SK-N-SH (cell line): ENCODE results near the gene MYH10. TPM values are rescaled to one million over a fixed set of nuclear protein-coding genes. Genes with fewer than 3 reads are reported as not detected.

Experiments
- CTCF ChIA-PET: fragments of 300-600, 350-600 bp; formaldehyde crosslinking; extraction: SDS; loops from one replicate; lab custom pipeline; 2021; lab: Yijun Ruan, JAX
- POLR2A ChIA-PET: fragments of 350-600 bp; sonication (Branson Sonifier 250); formaldehyde crosslinking; extraction: SDS; loops from one replicate; lab custom pipeline; 2020; ENCODE audit warnings: antibody characterized with exemption, inconsistent platforms; lab: Yijun Ruan, JAX
- DNase-seq: peaks from one replicate; pipeline ENCODE4 v3.0.0; 2012
- H2AFZ ChIP-seq: fragments of 200-600 bp; sonication (generic); 2 replicates; pipeline ENCODE4 v1.8.1; 2016; ENCODE audit warnings: antibody characterized with exemption, mild to moderate bottlenecking, low read depth
- H3F3A ChIP-seq: fragments of 200-600 bp; sonication (generic); replicated peaks from 2 replicates; pipeline ENCODE3; 2016; ENCODE audit warnings: antibody characterized with exemption, mild to moderate bottlenecking; ENCODE audit not compliant: insufficient read depth
- H3K27ac ChIP-seq, 2 experiments: fragments of 200-500 bp in 1 of 2; fragments of 200-600 bp in 1 of 2; sonication (Bioruptor generic) in 1 of 2; sonication (generic), shearing (Covaris generic) in 1 of 2; 2 replicates each; pipeline versions ENCODE4 v1.5.1 to v1.6.1; 2014 to 2016; ENCODE audit warnings: low read depth in 2 of 2, inconsistent platforms in 1 of 2, low read length in 1 of 2, mild to moderate bottlenecking in 1 of 2, mixed read lengths in 1 of 2
- H3K27me3 ChIP-seq: fragments of 200-600 bp; sonication (generic), shearing (Covaris generic); 2 replicates; pipeline ENCODE4 v1.6.1; 2016; ENCODE audit warnings: mixed run types; ENCODE audit not compliant: insufficient read depth
- H3K36me3 ChIP-seq, 2 experiments: fragments of 200-500 bp in 1 of 2; fragments of 200-600 bp in 1 of 2; sonication (Bioruptor generic) in 1 of 2; sonication (generic) in 1 of 2; replicated peaks in 1 of 2; 2 replicates each; pipeline versions ENCODE3 to v1.5.1; 2014 to 2016; ENCODE audit warnings: low read length in 1 of 2, mild to moderate bottlenecking in 1 of 2; ENCODE audit not compliant: insufficient read depth in 2 of 2, control insufficient read depth in 1 of 2
- H3K4me1 ChIP-seq, 2 experiments: fragments of 200-500 bp in 1 of 2; fragments of 200-600 bp in 1 of 2; sonication (Bioruptor generic) in 1 of 2; sonication (generic), shearing (Covaris generic) in 1 of 2; 2 replicates each; pipeline versions ENCODE4 v1.5.1 to v1.6.1; 2014 to 2016; ENCODE audit warnings: low read depth in 1 of 2, low read length in 1 of 2, mixed run types in 1 of 2; ENCODE audit not compliant: insufficient read depth in 2 of 2, control insufficient read depth in 1 of 2
- H3K4me2 ChIP-seq: fragments of 200-600 bp; sonication (generic), shearing (Covaris generic); 2 replicates; pipeline ENCODE4 v1.6.1; 2017; ENCODE audit warnings: mixed run types
- H3K4me3 ChIP-seq, 2 experiments: fragments of 200-500 bp in 1 of 2; fragments of 200-600 bp in 1 of 2; sonication (Bioruptor generic) in 1 of 2; sonication (generic), shearing (Covaris generic) in 1 of 2; 2 replicates each; pipeline versions ENCODE4 v1.5.1 to v1.8.1; 2014 to 2016; ENCODE audit warnings: low read depth in 2 of 2, inconsistent platforms in 1 of 2, low read length in 1 of 2, mild to moderate bottlenecking in 1 of 2, mixed read lengths in 1 of 2, moderate library complexity in 1 of 2
- H3K79me2 ChIP-seq: fragments of 200-600 bp; sonication (generic); 2 replicates; pipeline ENCODE4 v1.8.1; 2017; ENCODE audit warnings: mild to moderate bottlenecking; ENCODE audit not compliant: insufficient read depth
- H3K9ac ChIP-seq: fragments of 200-600 bp; sonication (generic); 2 replicates; pipeline ENCODE4 v1.6.1; 2017; ENCODE audit warnings: mixed run types
- H3K9me2 ChIP-seq: fragments of 200-600 bp; sonication (generic); 2 replicates; pipeline ENCODE4 v1.6.1; 2017; ENCODE audit warnings: mixed run types
- H3K9me3 ChIP-seq: fragments of 200-600 bp; sonication (generic); 2 replicates; pipeline ENCODE4 v1.6.1; 2017; ENCODE audit warnings: mixed run types, mild to moderate bottlenecking, moderate library complexity
- H4K20me1 ChIP-seq: fragments of 200-600 bp; sonication (generic); 2 replicates; pipeline ENCODE4 v1.6.1; 2017; ENCODE audit warnings: mild to moderate bottlenecking, mixed run types; ENCODE audit not compliant: insufficient read depth
- CHD2 ChIP-seq: fragments of 150-350 bp; IDR thresholded peaks from 2 replicates; pipeline ENCODE4 v1.6.1; 2018; ENCODE audit warnings: low read length; ENCODE audit not compliant: partially characterized antibody
- ELF1 ChIP-seq: IDR thresholded peaks from 2 replicates; pipeline ENCODE4 v1.4.0; 2012
- EP300 ChIP-seq, 2 experiments: IDR thresholded peaks; 2 replicates each; pipeline versions ENCODE4 v1.4.0 to v1.6.1; 2012; ENCODE audit warnings: borderline replicate concordance in 1 of 2, low read depth in 1 of 2, low read length in 1 of 2
- EZH2phosphoT487 ChIP-seq: fragments of 200-600 bp; sonication (generic); IDR thresholded peaks from 2 replicates; pipeline ENCODE4 v1.6.1; 2017; ENCODE audit warnings: low read depth, mixed run types, mild to moderate bottlenecking, antibody characterized with exemption, moderate library complexity, borderline replicate concordance
- FOSL2 ChIP-seq: IDR thresholded peaks from 2 replicates; pipeline ENCODE4 v1.4.0; 2012; ENCODE audit warnings: low read depth, mild to moderate bottlenecking, moderate library complexity, borderline replicate concordance
- FOXJ3 ChIP-seq: sonication (generic); formaldehyde crosslinking; IDR thresholded peaks from 2 replicates; pipeline ENCODE4 v1.5.1; 2020; ENCODE audit warnings: mild to moderate bottlenecking, missing genetic modification reagents
- GABPA ChIP-seq: IDR thresholded peaks from 2 replicates; pipeline ENCODE4 v1.4.0; 2012; ENCODE audit warnings: low read depth, mild to moderate bottlenecking
- JUND ChIP-seq: IDR thresholded peaks from 2 replicates; pipeline ENCODE4 v1.4.0; 2012
- MEF2A ChIP-seq: IDR thresholded peaks from 2 replicates; pipeline ENCODE4 v1.4.0; 2012; ENCODE audit warnings: low read depth, borderline replicate concordance
- MXI1 ChIP-seq: IDR thresholded peaks from 2 replicates; pipeline ENCODE4 v1.6.1; 2012; ENCODE audit warnings: mild to moderate bottlenecking, low read depth, low read length, improper control_type of control experiment
- NFIC ChIP-seq: IDR thresholded peaks from 2 replicates; pipeline ENCODE4 v1.4.0; 2012; ENCODE audit warnings: borderline replicate concordance
- NRF1 ChIP-seq: IDR thresholded peaks from 2 replicates; pipeline ENCODE4 v1.6.1; 2012; ENCODE audit warnings: low read depth, mild to moderate bottlenecking, low read length
- POLR2AphosphoS5 ChIP-seq: IDR thresholded peaks from 2 replicates; pipeline ENCODE4 v1.6.1; 2012; ENCODE audit warnings: low read depth, low read length
- RAD21 ChIP-seq: IDR thresholded peaks from 2 replicates; pipeline ENCODE4 v1.6.1; 2012; ENCODE audit warnings: mild to moderate bottlenecking, low read length
- RCOR1 ChIP-seq: fragments of 150-350 bp; IDR thresholded peaks from 2 replicates; pipeline ENCODE4 v1.6.1; 2017; ENCODE audit warnings: antibody characterized with exemption, low read length
- SIN3A ChIP-seq: IDR thresholded peaks from 2 replicates; pipeline ENCODE4 v1.6.1; 2012; ENCODE audit warnings: low read depth, mild to moderate bottlenecking, low read length, moderate library complexity, borderline replicate concordance
- SMC3 ChIP-seq: IDR thresholded peaks from 2 replicates; pipeline ENCODE4 v1.6.1; 2012; ENCODE audit warnings: low read depth, low read length, improper control_type of control experiment
- TAF1 ChIP-seq: IDR thresholded peaks from 2 replicates; pipeline ENCODE4 v1.6.1; 2012; ENCODE audit warnings: low read depth, mild to moderate bottlenecking, low read length, moderate library complexity, borderline replicate concordance
- TCF12 ChIP-seq: IDR thresholded peaks from 2 replicates; pipeline ENCODE4 v1.4.0; 2012
- WGBS: methylation state at CpG from one replicate; pipeline ENCODE4 v1.1.6; 2017; ENCODE audit warnings: low lambda C conversion rate; 5-methylcytosine and 5-hydroxymethylcytosine counted together
- polyA plus RNA-seq, 3 experiments: library from polyadenylated mRNA; depleted of rRNA; stranded (reverse); fragments of >200 nt; gene quantifications; 2 replicates each; pipeline ENCODE4 v1.2.3, GENCODE V29; 2012
- TF ChIP-seq, protein P1 (sequence below): IDR thresholded peaks from 2 replicates; pipeline ENCODE4 v1.4.0; 2012; ENCODE audit warnings: low read depth
- TF ChIP-seq, protein P2 (sequence below): IDR thresholded peaks from 2 replicates; pipeline ENCODE4; 2012
- TF ChIP-seq, protein P3 (sequence below): fragments of 150-350 bp; IDR thresholded peaks from 2 replicates; pipeline ENCODE4 v1.6.1; 2017; ENCODE audit warnings: antibody characterized with exemption, low read length, low read depth, borderline replicate concordance
- TF ChIP-seq, protein P4 (sequence below): IDR thresholded peaks from 2 replicates; pipeline ENCODE4 v1.4.0; 2012; ENCODE audit warnings: low read depth, borderline replicate concordance

MYH10 gene
- polyA plus RNA-seq, 1 of the 3 experiments (the other 2 are of a cell fraction) = 64.2 TPM

DNA sequence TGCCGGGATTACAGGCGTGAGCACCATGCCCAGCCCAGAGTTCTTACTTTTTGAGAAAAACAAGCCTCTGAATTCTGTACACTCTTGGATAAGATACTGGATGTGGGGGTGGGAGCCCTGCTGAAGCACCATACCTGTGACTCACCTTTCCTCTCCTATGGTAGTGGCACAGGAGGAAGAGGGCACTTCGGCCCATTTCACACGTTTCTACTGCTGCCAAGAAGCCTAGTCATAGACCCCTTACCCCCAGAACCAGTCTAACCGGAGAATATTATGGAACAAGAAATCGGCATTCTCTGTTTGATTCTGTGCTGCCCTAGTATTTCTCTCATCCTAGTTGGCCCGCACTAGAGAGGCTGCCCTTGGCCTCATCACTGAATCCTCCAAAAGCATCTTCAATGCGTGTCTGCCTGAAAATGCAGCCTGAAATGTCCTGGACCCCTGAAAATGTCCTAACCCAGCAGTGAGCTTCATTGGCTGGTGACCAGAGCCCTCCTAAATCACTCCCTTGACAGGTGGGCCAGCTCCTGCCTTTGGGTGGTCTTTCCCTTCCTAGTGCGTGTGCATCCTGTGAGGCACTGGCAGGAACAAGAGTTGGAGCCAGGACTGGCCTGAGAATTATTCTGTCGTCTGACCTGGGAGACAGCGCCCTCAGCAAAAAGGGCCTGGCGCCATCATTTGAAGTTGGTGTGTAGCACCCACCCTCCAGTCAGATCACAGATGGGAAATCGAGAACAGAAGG lies 156.9 kb downstream of the MYH10 start:
- no peak overlapping the region for H3K4me2 ChIP-seq
- TF ChIP-seq MEF2A (no peak), GABPA (no peak), TCF12 (no peak), SIN3A (no peak), RAD21 (no peak), MXI1 (no peak), JUND (no peak), POLR2AphosphoS5 (no peak), ELF1 (no peak), SMC3 (no peak), FOSL2 (no peak), EZH2phosphoT487 (no peak), RCOR1 (no peak), EP300 (IDR thresholded peaks at IDR 0.05; ENCODE audit: borderline replicate concordance in 1 of 2, low read depth in 1 of 2, low read length in 1 of 2) (no peak), FOXJ3 (CRISPR knock-in tag) (no peak), NRF1 (no peak)
- TF ChIP-seq, protein P1, sequence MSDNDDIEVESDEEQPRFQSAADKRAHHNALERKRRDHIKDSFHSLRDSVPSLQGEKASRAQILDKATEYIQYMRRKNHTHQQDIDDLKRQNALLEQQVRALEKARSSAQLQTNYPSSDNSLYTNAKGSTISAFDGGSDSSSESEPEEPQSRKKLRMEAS = no peak
- TF ChIP-seq, protein P2, sequence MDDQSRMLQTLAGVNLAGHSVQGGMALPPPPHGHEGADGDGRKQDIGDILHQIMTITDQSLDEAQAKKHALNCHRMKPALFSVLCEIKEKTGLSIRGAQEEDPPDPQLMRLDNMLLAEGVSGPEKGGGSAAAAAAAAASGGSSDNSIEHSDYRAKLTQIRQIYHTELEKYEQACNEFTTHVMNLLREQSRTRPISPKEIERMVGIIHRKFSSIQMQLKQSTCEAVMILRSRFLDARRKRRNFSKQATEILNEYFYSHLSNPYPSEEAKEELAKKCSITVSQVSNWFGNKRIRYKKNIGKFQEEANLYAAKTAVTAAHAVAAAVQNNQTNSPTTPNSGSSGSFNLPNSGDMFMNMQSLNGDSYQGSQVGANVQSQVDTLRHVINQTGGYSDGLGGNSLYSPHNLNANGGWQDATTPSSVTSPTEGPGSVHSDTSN = no peak
- H4K20me1 ChIP-seq = peaks cover 13% of the 10 kb centered on the region
- no peaks in the 10 kb centered on the region for H3K9me3 ChIP-seq
- no peak overlapping the region for H2AFZ ChIP-seq
- peaks cover 42 to 63% of the 10 kb centered on the region in 2 experiments for H3K36me3 ChIP-seq
- H3K4me1 ChIP-seq = no peaks in the 10 kb centered on the region
- H3F3A ChIP-seq = peaks cover 42% of the 10 kb centered on the region
- CTCF ChIA-PET = interaction anchor here (0.6 kb wide), 1 partner anchor 1217 kb away, joined by 3 read pairs; no protein-coding TSS in a partner anchor
- 96% methylated on average over 13 of the region's 13 CpGs for WGBS
- H3K27ac ChIP-seq = no peak overlapping the region
- POLR2A ChIA-PET = no interaction called here
- no peak for DNase-seq
- H3K27me3 ChIP-seq = no peaks in the 10 kb centered on the region
- peaks cover 9% of the 10 kb centered on the region; the same call in 1 of the 2 replicates for H3K79me2 ChIP-seq
- H3K9me2 ChIP-seq = no peaks in the 10 kb centered on the region
- H3K9ac ChIP-seq = no peak overlapping the region
- H3K4me3 ChIP-seq = no peak overlapping the region

DNA sequence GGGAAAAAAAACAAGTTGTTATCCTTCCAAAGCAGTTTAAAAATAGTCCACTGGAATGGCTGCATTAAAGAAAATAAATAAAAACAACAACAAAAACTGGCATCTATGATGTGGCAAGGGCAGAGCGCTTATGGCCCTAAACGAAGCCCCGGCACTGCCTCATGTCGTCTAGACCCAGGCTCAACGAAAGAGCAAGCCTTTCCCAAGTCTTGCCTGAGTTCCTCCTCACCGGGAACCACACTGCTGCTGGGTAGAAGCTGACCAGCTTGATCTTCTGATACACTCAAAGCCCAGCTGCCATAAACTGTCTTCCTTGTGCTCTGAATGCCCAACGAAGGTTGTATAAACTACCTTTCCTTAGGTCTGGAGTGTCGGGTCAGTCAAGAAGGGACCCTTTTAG lies 157.9 kb downstream of the MYH10 start:
- Histone ChIP-seq H3K36me3 (peaks cover 41 to 63% of the 10 kb centered on the region in 2 experiments), H3K4me1 (no peaks in the 10 kb centered on the region), H3K27me3 (no peaks in the 10 kb centered on the region), H3K79me2 (peaks cover 9% of the 10 kb centered on the region; the same call in 1 of the 2 replicates), H3F3A (peaks cover 42% of the 10 kb centered on the region), H3K9me3 (no peaks in the 10 kb centered on the region), H3K9me2 (no peaks in the 10 kb centered on the region), H3K9ac (no peak overlapping the region), H3K27ac (peak overlapping the region in 1 of 2 experiments; percentile 13; a peak in 1 of 4 replicates), H3K4me2 (no peak overlapping the region), H3K4me3 (no peak overlapping the region), H4K20me1 (peaks cover 16% of the 10 kb centered on the region), H2AFZ (no peak overlapping the region)
- no peak for DNase-seq
- ChIA-PET CTCF (no interaction called here), POLR2A (no interaction called here)
- WGBS = 91% methylated on average over 8 of the region's 8 CpGs
- no peak for TF ChIP-seq EP300 (IDR thresholded peaks at IDR 0.05; ENCODE audit: borderline replicate concordance in 1 of 2, low read depth in 1 of 2, low read length in 1 of 2)
- TF ChIP-seq, protein P3, sequence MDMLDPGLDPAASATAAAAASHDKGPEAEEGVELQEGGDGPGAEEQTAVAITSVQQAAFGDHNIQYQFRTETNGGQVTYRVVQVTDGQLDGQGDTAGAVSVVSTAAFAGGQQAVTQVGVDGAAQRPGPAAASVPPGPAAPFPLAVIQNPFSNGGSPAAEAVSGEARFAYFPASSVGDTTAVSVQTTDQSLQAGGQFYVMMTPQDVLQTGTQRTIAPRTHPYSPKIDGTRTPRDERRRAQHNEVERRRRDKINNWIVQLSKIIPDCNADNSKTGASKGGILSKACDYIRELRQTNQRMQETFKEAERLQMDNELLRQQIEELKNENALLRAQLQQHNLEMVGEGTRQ = no peak
- TF ChIP-seq, protein P4, sequence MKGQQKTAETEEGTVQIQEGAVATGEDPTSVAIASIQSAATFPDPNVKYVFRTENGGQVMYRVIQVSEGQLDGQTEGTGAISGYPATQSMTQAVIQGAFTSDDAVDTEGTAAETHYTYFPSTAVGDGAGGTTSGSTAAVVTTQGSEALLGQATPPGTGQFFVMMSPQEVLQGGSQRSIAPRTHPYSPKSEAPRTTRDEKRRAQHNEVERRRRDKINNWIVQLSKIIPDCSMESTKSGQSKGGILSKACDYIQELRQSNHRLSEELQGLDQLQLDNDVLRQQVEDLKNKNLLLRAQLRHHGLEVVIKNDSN = no peak
- no peak for TF ChIP-seq POLR2AphosphoS5
- no peak for TF ChIP-seq TAF1
- TF ChIP-seq GABPA = no peak
- TF ChIP-seq CHD2 = no peak
- no peak for TF ChIP-seq ELF1
- TF ChIP-seq EZH2phosphoT487 = no peak
- no peak for TF ChIP-seq JUND
- TF ChIP-seq NFIC = no peak
- no peak for TF ChIP-seq SIN3A
